Caco-2 (cell line): ENCODE measurements around the gene BTBD7. TPM values are rescaled to one million over a fixed set of nuclear protein-coding genes. Genes with fewer than 3 reads are reported as not detected.

Source experiments
- BruUV-seq: library from RNA; stranded (reverse); fragments of 400-500 nt; replicated peaks from 2 replicates; lab custom pipeline; 2021; lab: Mats Ljungman, UMichigan
- CTCF ChIA-PET: fragments of 300-600 bp; sonication (Branson Sonifier 250); formaldehyde crosslinking; loops from one replicate; lab custom pipeline; 2022; ENCODE audit warnings: antibody characterized with exemption; lab: Charles Lee
- POLR2A ChIA-PET: fragments of 300-600 bp; sonication (Branson Sonifier 250); formaldehyde crosslinking; loops from one replicate; lab custom pipeline; 2022; ENCODE audit warnings: antibody characterized with exemption; lab: Charles Lee
- DNase-seq, 2 experiments: peaks; one replicate each; pipeline versions ENCODE4 v3.0.0 to v3.0.0-alpha.2; 2020 to 2022
- H3K27me3 ChIP-seq: replicated peaks from 2 replicates; pipeline ENCODE4 v1.6.0; 2011; ENCODE audit warnings: low read length; ENCODE audit not compliant: control insufficient read depth, insufficient read depth
- H3K36me3 ChIP-seq: 2 replicates; pipeline ENCODE4 v1.5.1; 2011; ENCODE audit warnings: low read length; ENCODE audit not compliant: control insufficient read depth, insufficient read depth
- H3K4me1 ChIP-seq: fragments of 250-450 bp; sonication (Bioruptor Pico); 2 replicates; pipeline ENCODE4 v1.5.1; 2020; ENCODE audit warnings: mild to moderate bottlenecking
- H3K4me3 ChIP-seq: 2 replicates; pipeline ENCODE4 v1.5.1; 2011; ENCODE audit warnings: low read depth, mild to moderate bottlenecking, control low read depth, low read length
- H3K9me3 ChIP-seq: fragments of 250-450 bp; sonication (Bioruptor Pico); 2 replicates; pipeline ENCODE4 v1.5.1; 2020; ENCODE audit warnings: mild to moderate bottlenecking, moderate library complexity
- H3K27ac Mint-ChIP-seq: one replicate; pipeline ENCODE4 v1.8.0; 2022; ENCODE audit warnings: mixed read lengths; ENCODE audit not compliant: unreplicated experiment
- H3K27me3 Mint-ChIP-seq: one replicate; pipeline ENCODE4 v1.8.0; 2022; ENCODE audit warnings: mixed read lengths; ENCODE audit not compliant: insufficient read depth, unreplicated experiment
- H3K36me3 Mint-ChIP-seq: one replicate; pipeline ENCODE4 v1.8.0; 2022; ENCODE audit warnings: mild to moderate bottlenecking, mixed read lengths; ENCODE audit not compliant: insufficient read depth, unreplicated experiment
- H3K4me1 Mint-ChIP-seq: one replicate; pipeline ENCODE4 v1.8.0; 2022; ENCODE audit warnings: low read depth, mixed read lengths; ENCODE audit not compliant: unreplicated experiment
- H3K4me3 Mint-ChIP-seq: one replicate; pipeline ENCODE4 v1.8.0; 2022; ENCODE audit warnings: mild to moderate bottlenecking, moderate library complexity, mixed read lengths; ENCODE audit not compliant: unreplicated experiment
- H3K9me3 Mint-ChIP-seq: one replicate; pipeline ENCODE4 v1.8.0; 2022; ENCODE audit warnings: mixed read lengths; ENCODE audit not compliant: unreplicated experiment
- CTCF ChIP-seq, 2 experiments: fragments of 200-600 bp in 1 of 2; IDR thresholded peaks; 1 replicate in 1 of 2; 2 replicates in 1 of 2; pipeline versions ENCODE4 v1.5.1 to v1.8.0; 2011 to 2022; ENCODE audit warnings: antibody characterized with exemption in 1 of 2, control low read depth in 1 of 2, inconsistent platforms in 1 of 2, low read depth in 1 of 2, low read length in 1 of 2, mild to moderate bottlenecking in 1 of 2, moderate library complexity in 1 of 2; ENCODE audit not compliant: insufficient read depth in 1 of 2, severe bottlenecking in 1 of 2, unreplicated experiment in 1 of 2
- intact Hi-C: fragments of 100-400 bp; cut with micrococcal nuclease; formaldehyde crosslinking; loops from one replicate; pipeline ENCODE4 v1.10.0; 2022; ENCODE audit not compliant: unreplicated experiment
- total RNA-seq: library from RNA; stranded (reverse); gene quantifications from 2 replicates; pipeline ENCODE4 v1.2.3, GENCODE V29; 2022

The BTBD7 gene
- total RNA-seq, 1 experiment from 2014 or later, result 32.2 TPM

- no peak overlapping the region for H3K4me3 ChIP-seq
- ChIA-PET POLR2A (no interaction called here), CTCF (no interaction called here)
- H3K36me3 ChIP-seq, result no peaks in the 10 kb centered on the region
- no peak for TF ChIP-seq CTCF (IDR thresholded peaks at IDR 0.05; ENCODE audit: insufficient read depth in 1 of 2, low read depth in 1 of 2, low read length in 1 of 2, severe bottlenecking in 1 of 2, unreplicated experiment in 1 of 2)
- no peaks in the 10 kb centered on the region for H3K36me3 Mint-ChIP-seq
- peaks cover 8% of the 10 kb centered on the region for H3K4me1 ChIP-seq
- no peaks in the 10 kb centered on the region for H3K27me3 Mint-ChIP-seq
- no peak for DNase-seq
- no peaks in the 10 kb centered on the region for H3K27me3 ChIP-seq
- H3K27ac Mint-ChIP-seq, result no peak overlapping the region
- no peaks in the 10 kb centered on the region for H3K9me3 Mint-ChIP-seq
- H3K9me3 ChIP-seq, result no peaks in the 10 kb centered on the region
- peaks cover 9% of the 10 kb centered on the region for H3K4me1 Mint-ChIP-seq
- intact Hi-C loops, result no loop called here
- H3K4me3 Mint-ChIP-seq, result no peak overlapping the region
- no TSS peak for BruUV-seq
Measured at GRCh38 chr14:93299866-93300265, 33.0 kb downstream of the BTBD7 start.

GRCh38 chr14:93299416-93299815 lies 33.4 kb downstream of the BTBD7 start:
- no peaks in the 10 kb centered on the region for H3K9me3 Mint-ChIP-seq
- no TSS peak for BruUV-seq
- no peak overlapping the region for H3K4me3 ChIP-seq
- intact Hi-C loops, result no loop called here
- no peak overlapping the region for H3K27ac Mint-ChIP-seq
- H3K9me3 ChIP-seq, result no peaks in the 10 kb centered on the region
- no peak overlapping the region for H3K4me3 Mint-ChIP-seq
- H3K27me3 Mint-ChIP-seq, result no peaks in the 10 kb centered on the region
- no peaks in the 10 kb centered on the region for H3K27me3 ChIP-seq
- peaks cover 9% of the 10 kb centered on the region for H3K4me1 Mint-ChIP-seq
- no peak for TF ChIP-seq CTCF (IDR thresholded peaks at IDR 0.05; ENCODE audit: insufficient read depth in 1 of 2, low read depth in 1 of 2, low read length in 1 of 2, severe bottlenecking in 1 of 2, unreplicated experiment in 1 of 2)
- CTCF ChIA-PET, result no interaction called here
- peaks cover 8% of the 10 kb centered on the region for H3K4me1 ChIP-seq
- no peaks in the 10 kb centered on the region for H3K36me3 ChIP-seq
- H3K36me3 Mint-ChIP-seq, result no peaks in the 10 kb centered on the region
- POLR2A ChIA-PET, result no interaction called here
- DNase-seq, result no peak

- Mint-ChIP-seq H3K4me1 (no peaks in the 10 kb centered on the region), H3K27ac (no peak overlapping the region), H3K27me3 (no peaks in the 10 kb centered on the region), H3K4me3 (no peak overlapping the region), H3K36me3 (no peaks in the 10 kb centered on the region), H3K9me3 (no peaks in the 10 kb centered on the region)
- ChIA-PET POLR2A (no interaction called here), CTCF (no interaction called here)
- no peaks in the 10 kb centered on the region for H3K36me3 ChIP-seq
- no TSS peak for BruUV-seq
- no peak for TF ChIP-seq CTCF (IDR thresholded peaks at IDR 0.05; ENCODE audit: insufficient read depth in 1 of 2, low read depth in 1 of 2, low read length in 1 of 2, severe bottlenecking in 1 of 2, unreplicated experiment in 1 of 2)
- no peaks in the 10 kb centered on the region for H3K27me3 ChIP-seq
- H3K4me1 ChIP-seq, result no peaks in the 10 kb centered on the region; the same call in 1 of the 2 replicates
- no peak overlapping the region for H3K4me3 ChIP-seq
- intact Hi-C loops, result no loop called here
- H3K9me3 ChIP-seq, result no peaks in the 10 kb centered on the region
- DNase-seq, result no peak
Measured at GRCh38 chr14:93295541-93296220, 37.2 kb downstream of the BTBD7 start.
